IMR-90 (cell line): ENCODE measurements around the gene HHATL. TPM values are rescaled to one million over a fixed set of nuclear protein-coding genes. Genes with fewer than 3 reads are reported as not detected.

Experiments
- ATAC-seq: fragments of 200-7000 bp; cut with Tn5 transposase; 2 replicates; pipeline ENCODE4 v1.9.1; 2020; ENCODE audit warnings: low read depth, mild to moderate bottlenecking, moderate library complexity
- BruUV-seq: library from RNA; stranded (reverse); fragments of 400-500 nt; replicated peaks from 2 replicates; lab custom pipeline; 2021; lab: Mats Ljungman, UMichigan
- CTCF ChIA-PET: fragments of 300-600 bp; formaldehyde crosslinking; extraction: SDS; loops from one replicate; lab custom pipeline; 2021; ENCODE audit warnings: antibody characterized with exemption; lab: Yijun Ruan, JAX
- POLR2A ChIA-PET: fragments of 300-600 bp; sonication (Branson Sonifier 250); formaldehyde crosslinking; loops from one replicate; lab custom pipeline; 2022; ENCODE audit warnings: antibody characterized with exemption; ENCODE audit not compliant: unreplicated experiment; lab: Charles Lee
- DNase-seq: peaks from one replicate; pipeline ENCODE4 v3.0.0; 2013
- H2AFZ ChIP-seq: replicated peaks from 2 replicates; pipeline ENCODE3; 2013; ENCODE audit warnings: low read length, mild to moderate bottlenecking; ENCODE audit not compliant: poor library complexity
- H2AK5ac ChIP-seq: 2 replicates; pipeline ENCODE4 v1.6.1; 2013; ENCODE audit warnings: low read depth, low read length, inconsistent platforms
- H2AK9ac ChIP-seq: replicated peaks from 2 replicates; pipeline ENCODE3; 2013; ENCODE audit warnings: mild to moderate bottlenecking, low read depth, low read length, moderate library complexity; ENCODE audit not compliant: poor library complexity
- H2BK120ac ChIP-seq: 2 replicates; pipeline ENCODE4 v1.6.1; 2013; ENCODE audit warnings: low read depth, low read length, inconsistent platforms
- H2BK15ac ChIP-seq: 3 replicates; pipeline ENCODE4 v1.6.1; 2013; ENCODE audit warnings: low read depth, low read length, inconsistent platforms
- H2BK20ac ChIP-seq: 2 replicates; pipeline ENCODE4 v1.6.1; 2013; ENCODE audit warnings: low read depth, mild to moderate bottlenecking, inconsistent platforms, low read length, moderate library complexity
- H2BK5ac ChIP-seq: 2 replicates; pipeline ENCODE4 v1.6.1; 2013; ENCODE audit warnings: mild to moderate bottlenecking, low read depth, low read length, inconsistent platforms; ENCODE audit not compliant: poor library complexity, severe bottlenecking
- H3K14ac ChIP-seq: replicated peaks from 2 replicates; pipeline ENCODE4 v1.6.1; 2013; ENCODE audit warnings: low read depth, low read length, inconsistent platforms
- H3K18ac ChIP-seq: 2 replicates; pipeline ENCODE4 v1.6.1; 2013; ENCODE audit warnings: low read depth, low read length, control low read depth
- H3K23ac ChIP-seq: 2 replicates; pipeline ENCODE4 v1.6.1; 2013; ENCODE audit warnings: low read depth, low read length, inconsistent platforms
- H3K27ac ChIP-seq: 2 replicates; pipeline ENCODE4 v1.5.1; 2013; ENCODE audit warnings: mild to moderate bottlenecking, control low read depth, low read length; ENCODE audit not compliant: insufficient read depth
- H3K27me3 ChIP-seq: 2 replicates; pipeline ENCODE4 v1.6.1; 2013; ENCODE audit warnings: low read length; ENCODE audit not compliant: control insufficient read depth, insufficient read depth
- H3K36me3 ChIP-seq: 2 replicates; pipeline ENCODE4 v1.6.1; 2013; ENCODE audit warnings: low read length, mixed read lengths; ENCODE audit not compliant: control insufficient read depth, insufficient read depth
- H3K4ac ChIP-seq: 2 replicates; pipeline ENCODE4 v1.6.1; 2013; ENCODE audit warnings: low read depth, low read length, inconsistent platforms
- H3K4me1 ChIP-seq: 2 replicates; pipeline ENCODE4 v1.6.1; 2013; ENCODE audit warnings: low read length, mixed read lengths; ENCODE audit not compliant: control insufficient read depth, insufficient read depth
- H3K4me2 ChIP-seq: 2 replicates; pipeline ENCODE4 v1.6.1; 2013; ENCODE audit warnings: low read depth, mild to moderate bottlenecking, control low read depth, low read length, moderate library complexity
- H3K4me3 ChIP-seq: 2 replicates; pipeline ENCODE4 v1.5.1; 2013; ENCODE audit warnings: low read depth, mild to moderate bottlenecking, control low read depth, low read length, moderate library complexity; ENCODE audit not compliant: insufficient read depth
- H3K56ac ChIP-seq: 2 replicates; pipeline ENCODE4 v1.6.1; 2013; ENCODE audit warnings: low read length, inconsistent platforms; ENCODE audit not compliant: insufficient read depth; ENCODE audit errors: extremely low read depth
- H3K79me1 ChIP-seq, 2 experiments: 2 replicates each; pipeline ENCODE4 v1.6.1; 2013; ENCODE audit warnings: low read length in 2 of 2, inconsistent platforms in 1 of 2, low read depth in 1 of 2
- H3K9ac ChIP-seq: 2 replicates; pipeline ENCODE4 v1.6.1; 2013; ENCODE audit warnings: low read depth, low read length, control low read depth
- H3K9me1 ChIP-seq: 2 replicates; pipeline ENCODE4 v1.6.1; 2013; ENCODE audit warnings: low read length, inconsistent platforms; ENCODE audit not compliant: insufficient read depth
- H3K9me3 ChIP-seq: 2 replicates; pipeline ENCODE4 v1.6.1; 2013; ENCODE audit warnings: low read length; ENCODE audit not compliant: control insufficient read depth, insufficient read depth
- H4K20me1 ChIP-seq: 2 replicates; pipeline ENCODE4 v1.6.1; 2013; ENCODE audit warnings: low read length, inconsistent platforms; ENCODE audit not compliant: insufficient read depth
- H4K5ac ChIP-seq: 2 replicates; pipeline ENCODE4 v1.6.1; 2013; ENCODE audit warnings: mild to moderate bottlenecking, low read depth, low read length, control low read depth
- H4K8ac ChIP-seq, 2 experiments: 2 replicates each; pipeline ENCODE4 v1.6.1; 2013; ENCODE audit warnings: low read depth in 2 of 2, low read length in 2 of 2, control low read depth in 1 of 2, inconsistent platforms in 1 of 2
- H4K91ac ChIP-seq: 2 replicates; pipeline ENCODE4 v1.6.1; 2013; ENCODE audit warnings: low read depth, low read length, inconsistent platforms; ENCODE audit not compliant: insufficient read depth
- BHLHE40 ChIP-seq: fragments of 150-350 bp; IDR thresholded peaks from 2 replicates; pipeline ENCODE4 v1.6.1; 2016; ENCODE audit warnings: mild to moderate bottlenecking, low read depth, low read length
- CEBPB ChIP-seq: IDR thresholded peaks from 2 replicates; pipeline ENCODE4 v1.6.1; 2012; ENCODE audit warnings: low read depth, low read length, improper control_type of control experiment
- CHD1 ChIP-seq: IDR thresholded peaks from 2 replicates; pipeline ENCODE4 v1.6.1; 2012; ENCODE audit warnings: low read depth, low read length, improper control_type of control experiment
- FOS ChIP-seq: fragments of 150-350 bp; IDR thresholded peaks from 2 replicates; pipeline ENCODE4 v1.6.1; 2016; ENCODE audit warnings: low read depth, low read length
- MAFK ChIP-seq: IDR thresholded peaks from 2 replicates; pipeline ENCODE4 v1.6.1; 2012; ENCODE audit warnings: low read depth, low read length, improper control_type of control experiment
- MAZ ChIP-seq: IDR thresholded peaks from 2 replicates; pipeline ENCODE4 v1.6.1; 2012; ENCODE audit warnings: low read depth, mild to moderate bottlenecking, low read length, improper control_type of control experiment, moderate library complexity, borderline replicate concordance
- MXI1 ChIP-seq: IDR thresholded peaks from 2 replicates; pipeline ENCODE4 v1.6.1; 2012; ENCODE audit warnings: low read depth, mild to moderate bottlenecking, low read length, moderate library complexity, borderline replicate concordance
- NFE2L2 ChIP-seq: fragments of 150-350 bp; IDR thresholded peaks from 2 replicates; pipeline ENCODE4 v1.6.1; 2016; ENCODE audit warnings: low read depth, mild to moderate bottlenecking, low read length
- POLR2A ChIP-seq: IDR thresholded peaks from 2 replicates; pipeline ENCODE4 v1.6.1; 2012; ENCODE audit warnings: mild to moderate bottlenecking, low read depth, low read length
- RAD21 ChIP-seq: IDR thresholded peaks from 2 replicates; pipeline ENCODE4 v1.6.1; 2012; ENCODE audit warnings: low read length, improper control_type of control experiment
- RCOR1 ChIP-seq: IDR thresholded peaks from 2 replicates; pipeline ENCODE4 v1.6.1; 2012; ENCODE audit warnings: mild to moderate bottlenecking, low read length, improper control_type of control experiment; ENCODE audit not compliant: insufficient replicate concordance
- RFX5 ChIP-seq: IDR thresholded peaks from 2 replicates; pipeline ENCODE4 v1.8.0; 2012; ENCODE audit warnings: low read depth, mild to moderate bottlenecking, low read length, moderate library complexity
- SMC3 ChIP-seq: fragments of 150-350 bp; IDR thresholded peaks from 2 replicates; pipeline ENCODE4 v1.6.1; 2016; ENCODE audit warnings: low read depth, mild to moderate bottlenecking, antibody characterized with exemption, low read length, moderate library complexity
- WGBS, 2 experiments: methylation state at CpG; one replicate each; pipeline versions ENCODE4 v1.1.5 to v1.1.7; 2013; ENCODE audit warnings: missing lambda C conversion rate in 2 of 2; ENCODE audit not compliant: insufficient read length in 1 of 2; ENCODE audit errors: extremely low coverage in 2 of 2; 5-methylcytosine and 5-hydroxymethylcytosine counted together
- dilution Hi-C: fragments of 300-500 bp; cut with HindIII; formaldehyde crosslinking; loops from one replicate; pipeline ENCODE4 v1.14.3; 2018; ENCODE audit warnings: low sequenced_read_pairs; ENCODE audit not compliant: unreplicated experiment
- in situ Hi-C: fragments of 300-500 bp; cut with MboI; formaldehyde crosslinking; loops from 3 replicates; pipeline ENCODE4 v1.14.3; 2019; ENCODE audit warnings: low sequenced_read_pairs, inconsistent platforms, mixed read lengths
- intact Hi-C: fragments of 100-400 bp; cut with micrococcal nuclease; formaldehyde crosslinking; loops from 2 replicates; pipeline ENCODE4 v1.10.0; 2022
- polyA plus RNA-seq, 3 experiments: library from polyadenylated mRNA; depleted of rRNA; stranded (reverse); fragments of >200 nt; gene quantifications; 2 replicates each; pipeline ENCODE4 v1.2.3, GENCODE V29; 2012; ENCODE audit warnings: low replicate concordance in 1 of 3
- total RNA-seq: library from RNA; depleted of rRNA; stranded (reverse); fragments of >200 nt; gene quantifications from 2 replicates; pipeline ENCODE4 v1.2.3, GENCODE V29; 2012
- TF ChIP-seq, protein P1 (sequence below): fragments of 150-350 bp; IDR thresholded peaks from 2 replicates; pipeline ENCODE4 v1.6.1; 2016; ENCODE audit warnings: low read depth, mild to moderate bottlenecking, low read length, moderate library complexity, borderline replicate concordance
- TF ChIP-seq, protein P2 (sequence below): conservative IDR thresholded peaks from 2 replicates; pipeline ENCODE4 v1.5.1; 2012; ENCODE audit warnings: mild to moderate bottlenecking, low read depth, low read length, improper control_type of control experiment
- TF ChIP-seq, protein P3 (sequence below): fragments of 150-350 bp; IDR thresholded peaks from 2 replicates; pipeline ENCODE4 v1.6.1; 2017; ENCODE audit warnings: mild to moderate bottlenecking, antibody characterized with exemption, low read length, low read depth

Gene HHATL
- total and polyA plus RNA-seq, 2 of the 4 experiments (the other 2 are of a cell fraction) = not detected

DNA sequence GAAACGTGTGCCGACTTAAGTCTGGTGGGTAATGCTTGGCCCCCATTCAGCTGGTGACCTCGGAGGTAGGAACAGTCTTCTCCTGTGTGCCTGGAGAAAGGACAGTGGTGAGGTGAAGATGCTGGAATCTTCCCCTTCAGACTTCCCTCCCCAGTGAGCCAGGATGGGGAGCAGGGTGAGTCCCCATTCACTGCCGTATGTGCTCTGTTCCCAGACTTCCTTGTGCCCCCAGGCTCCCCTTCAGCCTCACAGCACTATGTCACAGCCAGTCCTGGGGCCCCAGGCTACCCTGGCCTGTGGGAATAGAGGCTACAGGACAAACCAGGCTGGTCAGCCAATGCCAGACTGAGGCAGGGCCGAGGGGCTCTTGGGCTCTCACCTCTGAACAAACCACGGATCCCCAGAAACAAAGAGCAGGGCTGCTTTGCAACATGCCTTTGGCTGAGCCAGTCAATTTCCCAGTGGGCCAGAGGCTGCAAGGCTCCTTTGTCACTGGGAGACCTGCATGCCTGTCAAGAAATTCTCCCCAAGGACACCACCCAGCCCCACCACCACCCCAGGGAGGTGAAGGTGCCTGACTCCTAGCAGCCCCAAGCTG is 31.8 kb upstream of the HHATL start:
- intact Hi-C loops (no loop called here), in situ Hi-C loops (no loop called here), dilution Hi-C loops (no loop called here)
- no TSS peak for BruUV-seq
- H2BK5ac ChIP-seq = no peak overlapping the region
- no peak overlapping the region for H3K4ac ChIP-seq
- H4K91ac ChIP-seq = no peak overlapping the region
- H3K4me1 ChIP-seq = no peaks in the 10 kb centered on the region
- 0 out of 2 replicates have a peak, but pooled peaks cover under 1% of the 10 kb centered on the region for H3K9me3 ChIP-seq
- H2BK15ac ChIP-seq = no peak overlapping the region
- ChIA-PET POLR2A (no interaction called here), CTCF (no interaction called here)
- H3K18ac ChIP-seq = no peak overlapping the region
- no peak overlapping the region for H4K8ac ChIP-seq
- H3K4me3 ChIP-seq = no peak overlapping the region
- no peak overlapping the region for H3K23ac ChIP-seq
- no peak overlapping the region for H3K4me2 ChIP-seq
- peaks cover 47% of the 10 kb centered on the region for H3K27me3 ChIP-seq
- no peak overlapping the region for H3K9ac ChIP-seq
- TF ChIP-seq, protein P1, sequence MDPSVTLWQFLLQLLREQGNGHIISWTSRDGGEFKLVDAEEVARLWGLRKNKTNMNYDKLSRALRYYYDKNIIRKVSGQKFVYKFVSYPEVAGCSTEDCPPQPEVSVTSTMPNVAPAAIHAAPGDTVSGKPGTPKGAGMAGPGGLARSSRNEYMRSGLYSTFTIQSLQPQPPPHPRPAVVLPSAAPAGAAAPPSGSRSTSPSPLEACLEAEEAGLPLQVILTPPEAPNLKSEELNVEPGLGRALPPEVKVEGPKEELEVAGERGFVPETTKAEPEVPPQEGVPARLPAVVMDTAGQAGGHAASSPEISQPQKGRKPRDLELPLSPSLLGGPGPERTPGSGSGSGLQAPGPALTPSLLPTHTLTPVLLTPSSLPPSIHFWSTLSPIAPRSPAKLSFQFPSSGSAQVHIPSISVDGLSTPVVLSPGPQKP = no peak
- TF ChIP-seq MAZ = no peak
- TF ChIP-seq, protein P2, sequence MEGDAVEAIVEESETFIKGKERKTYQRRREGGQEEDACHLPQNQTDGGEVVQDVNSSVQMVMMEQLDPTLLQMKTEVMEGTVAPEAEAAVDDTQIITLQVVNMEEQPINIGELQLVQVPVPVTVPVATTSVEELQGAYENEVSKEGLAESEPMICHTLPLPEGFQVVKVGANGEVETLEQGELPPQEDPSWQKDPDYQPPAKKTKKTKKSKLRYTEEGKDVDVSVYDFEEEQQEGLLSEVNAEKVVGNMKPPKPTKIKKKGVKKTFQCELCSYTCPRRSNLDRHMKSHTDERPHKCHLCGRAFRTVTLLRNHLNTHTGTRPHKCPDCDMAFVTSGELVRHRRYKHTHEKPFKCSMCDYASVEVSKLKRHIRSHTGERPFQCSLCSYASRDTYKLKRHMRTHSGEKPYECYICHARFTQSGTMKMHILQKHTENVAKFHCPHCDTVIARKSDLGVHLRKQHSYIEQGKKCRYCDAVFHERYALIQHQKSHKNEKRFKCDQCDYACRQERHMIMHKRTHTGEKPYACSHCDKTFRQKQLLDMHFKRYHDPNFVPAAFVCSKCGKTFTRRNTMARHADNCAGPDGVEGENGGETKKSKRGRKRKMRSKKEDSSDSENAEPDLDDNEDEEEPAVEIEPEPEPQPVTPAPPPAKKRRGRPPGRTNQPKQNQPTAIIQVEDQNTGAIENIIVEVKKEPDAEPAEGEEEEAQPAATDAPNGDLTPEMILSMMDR = no peak
- TF ChIP-seq, protein P3, sequence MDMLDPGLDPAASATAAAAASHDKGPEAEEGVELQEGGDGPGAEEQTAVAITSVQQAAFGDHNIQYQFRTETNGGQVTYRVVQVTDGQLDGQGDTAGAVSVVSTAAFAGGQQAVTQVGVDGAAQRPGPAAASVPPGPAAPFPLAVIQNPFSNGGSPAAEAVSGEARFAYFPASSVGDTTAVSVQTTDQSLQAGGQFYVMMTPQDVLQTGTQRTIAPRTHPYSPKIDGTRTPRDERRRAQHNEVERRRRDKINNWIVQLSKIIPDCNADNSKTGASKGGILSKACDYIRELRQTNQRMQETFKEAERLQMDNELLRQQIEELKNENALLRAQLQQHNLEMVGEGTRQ = no peak
- TF ChIP-seq RFX5 = no peak
- no peak for TF ChIP-seq CHD1
- TF ChIP-seq NFE2L2 = no peak
- TF ChIP-seq RCOR1 = no peak
- no peak for TF ChIP-seq FOS
- no peak for TF ChIP-seq MXI1
- no peak for TF ChIP-seq MAFK
- TF ChIP-seq POLR2A = no peak
- TF ChIP-seq RAD21 = no peak
- no peak for TF ChIP-seq SMC3
- TF ChIP-seq CEBPB = no peak
- TF ChIP-seq BHLHE40 = no peak
- no peak overlapping the region for H2AK5ac ChIP-seq
- no peak for ATAC-seq
- no peak overlapping the region for H2AK9ac ChIP-seq
- H2AFZ ChIP-seq = no peak overlapping the region
- no peak overlapping the region for H3K14ac ChIP-seq
- no peaks in the 10 kb centered on the region for H3K36me3 ChIP-seq
- no peaks in the 10 kb centered on the region for H4K20me1 ChIP-seq
- 61% methylated on average over 2 of the region's 6 CpGs; no CpG with 5 or more reads in 1 of the 2 experiments for WGBS, 2 experiments
- no peak for DNase-seq
- H4K5ac ChIP-seq = no peak overlapping the region
- H3K79me1 ChIP-seq = no peaks in the 10 kb centered on the region
- H3K56ac ChIP-seq = no peak overlapping the region
- H2BK20ac ChIP-seq = no peak overlapping the region
- H3K27ac ChIP-seq = no peak overlapping the region
- H3K9me1 ChIP-seq = no peaks in the 10 kb centered on the region
- H2BK120ac ChIP-seq = no peak overlapping the region
